HG03039 (cell line): ENCODE results near the gene LRRC4C.

Source experiments
- ATAC-seq: cut with Tn5 transposase; IDR thresholded peaks from one replicate; pipeline ENCODE4 v1.9.1; 2021; ENCODE audit warnings: mild to moderate bottlenecking, moderate library complexity; ENCODE audit not compliant: unreplicated experiment

The LRRC4C gene

DNA sequence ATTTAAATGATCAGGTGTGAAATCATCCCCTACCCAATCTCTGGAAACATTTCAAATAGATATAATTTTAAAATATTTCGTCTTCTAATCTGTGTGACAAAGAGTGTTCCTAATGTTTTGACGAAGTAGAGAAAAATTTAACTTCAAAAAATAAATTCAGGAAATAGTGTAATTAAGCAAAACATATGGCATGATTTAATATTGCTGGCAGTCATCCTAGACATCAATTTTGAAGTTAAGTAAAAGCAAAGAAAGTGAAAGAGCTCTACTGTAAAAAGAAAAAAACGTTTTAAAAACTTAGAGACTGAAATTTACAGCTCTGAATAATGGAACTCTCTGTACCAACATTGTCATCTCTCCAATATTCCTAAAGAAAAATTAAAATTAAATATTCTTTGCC lies 1062.3 kb downstream of the LRRC4C start:
- ATAC-seq: no peak

DNA sequence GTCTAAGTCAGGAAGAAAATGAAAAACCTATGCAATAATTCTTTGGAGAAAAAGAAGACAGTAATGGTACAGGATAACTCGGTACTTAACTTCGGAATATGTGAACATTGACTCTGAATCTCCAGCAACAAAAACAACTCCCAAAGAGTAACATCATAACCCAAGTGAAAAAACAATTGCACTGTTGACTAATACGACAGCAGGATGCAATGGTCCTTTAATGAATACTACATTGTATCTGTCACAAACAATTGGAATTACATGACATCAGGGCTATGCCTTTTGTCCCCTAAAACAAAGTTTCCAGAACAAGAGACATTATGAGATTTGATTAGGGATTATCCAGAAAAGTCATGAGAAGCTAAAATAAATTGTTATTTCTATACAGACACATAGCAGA lies 1065.9 kb downstream of the LRRC4C start:
- ATAC-seq: no peak

DNA sequence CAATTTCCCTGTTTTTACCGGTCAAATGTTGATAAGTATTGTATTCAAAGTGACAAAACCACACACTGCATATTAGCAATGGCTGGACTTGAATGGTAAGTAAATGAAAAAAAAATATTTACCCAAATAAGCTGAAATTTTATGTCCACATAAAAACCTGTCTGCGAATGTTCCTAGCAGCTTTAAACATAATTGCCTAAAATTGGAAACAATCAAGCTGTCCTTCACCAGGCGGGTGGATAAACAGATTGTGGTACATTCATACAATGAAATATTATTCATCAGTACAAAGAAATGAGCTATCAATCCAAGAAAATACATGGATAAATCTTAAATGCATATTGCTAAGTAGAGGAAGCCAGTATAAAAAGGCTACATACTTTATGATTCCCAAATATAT lies 1067.8 kb downstream of the LRRC4C start:
- no peak for ATAC-seq

DNA sequence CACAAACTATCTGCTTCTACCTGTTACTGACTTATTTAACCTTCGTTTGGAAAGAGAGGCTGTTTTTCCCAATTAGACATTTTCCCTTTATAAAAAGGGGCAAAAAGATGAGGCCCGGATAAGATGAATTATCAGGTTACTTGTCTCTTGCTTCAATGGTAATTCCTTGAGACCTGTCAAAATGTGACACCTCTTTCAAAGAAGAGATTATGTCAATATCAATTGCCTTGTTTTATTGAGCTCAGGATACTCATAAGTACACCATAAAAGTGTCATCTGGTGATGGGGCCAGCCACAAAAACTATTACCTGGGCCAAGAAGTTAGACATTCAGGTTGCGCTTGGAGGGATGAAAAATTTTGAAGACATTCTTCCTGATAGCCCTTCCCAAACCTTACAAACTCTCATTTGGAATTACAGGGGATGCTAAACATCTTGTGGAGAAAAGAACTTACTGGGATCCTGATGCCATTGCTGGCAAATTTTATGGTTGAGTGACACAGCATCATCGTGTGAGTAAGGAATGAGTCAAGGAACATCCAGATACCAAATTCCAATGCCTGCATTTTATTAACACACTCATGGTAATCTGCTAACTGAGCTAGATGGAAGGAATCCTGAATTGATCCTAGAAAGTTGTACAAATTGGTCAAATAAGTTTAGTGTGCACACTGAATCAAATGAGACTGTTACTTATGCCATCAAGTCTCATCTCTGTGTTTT lies 1071.2 kb downstream of the LRRC4C start:
- ATAC-seq: no peak

DNA sequence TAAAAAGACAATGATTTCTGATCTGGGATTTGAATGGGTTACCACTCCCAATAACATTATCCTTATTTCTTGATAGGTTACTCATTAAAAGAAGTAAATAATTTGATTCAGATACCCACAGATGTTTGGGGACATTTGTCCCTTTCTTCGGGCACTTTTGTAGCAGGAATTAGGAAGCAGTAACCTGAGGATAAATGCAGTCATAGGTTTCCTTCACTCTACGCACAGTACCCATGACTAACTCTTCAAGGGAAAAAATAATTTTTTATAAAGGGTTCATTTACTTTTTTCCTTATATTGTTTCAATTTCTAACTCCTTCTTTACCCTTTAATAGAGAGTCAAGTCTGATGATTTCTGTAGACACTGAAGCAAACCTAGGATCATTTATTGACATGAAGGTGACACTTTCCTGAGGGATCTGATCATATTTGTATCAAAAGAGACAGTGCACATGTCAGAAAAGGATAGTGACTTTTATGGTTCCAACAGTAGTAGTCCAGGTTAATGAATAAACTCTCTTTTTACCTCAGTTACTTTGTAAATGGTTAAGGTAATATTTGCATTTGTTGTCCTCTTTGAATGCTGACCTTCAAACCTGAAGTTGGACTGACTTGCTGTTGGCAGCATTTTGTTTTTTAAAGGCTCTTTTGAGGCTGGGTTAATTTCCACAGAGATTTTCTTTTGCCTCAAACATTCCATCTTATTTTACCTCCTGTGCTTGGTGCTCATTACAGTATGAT lies 1072.0 kb downstream of the LRRC4C start:
- ATAC-seq: no peak

DNA sequence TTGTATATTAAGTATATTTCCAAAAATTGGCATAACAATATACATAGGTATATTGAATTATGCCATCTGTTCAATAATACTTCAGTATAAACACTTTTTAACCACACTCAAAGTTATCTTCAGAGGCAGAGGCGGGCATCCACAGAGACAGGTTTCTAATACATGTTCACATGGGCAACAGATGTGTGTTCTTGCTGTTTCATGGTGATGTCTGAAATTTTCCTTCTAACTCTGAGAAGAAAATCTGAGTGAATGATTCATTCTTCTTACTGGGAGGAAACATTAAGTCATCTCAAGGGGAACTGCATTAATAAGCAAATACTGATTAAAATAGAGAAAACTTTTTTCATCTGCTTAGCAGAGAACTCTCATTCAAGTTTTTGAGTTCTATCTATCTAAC lies 1074.5 kb downstream of the LRRC4C start:
- ATAC-seq: no peak

DNA sequence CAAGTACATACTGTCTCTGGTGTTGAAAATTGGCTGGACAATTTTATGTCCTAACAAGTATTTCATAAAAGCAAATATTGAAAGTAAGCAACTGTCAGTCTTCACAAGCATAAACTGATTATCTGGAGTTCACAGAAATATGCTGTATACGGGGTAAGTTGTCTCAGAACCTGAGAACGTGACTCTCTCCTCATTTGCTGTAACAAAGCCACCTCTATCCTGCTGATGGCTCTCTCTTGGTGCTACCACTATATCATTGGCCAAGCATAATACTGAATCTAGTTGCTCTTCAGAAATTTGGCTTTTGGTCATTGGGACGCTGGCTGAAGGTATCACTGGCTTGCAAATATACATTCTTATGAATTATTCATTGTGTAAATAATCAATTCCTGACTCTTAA lies 1078.0 kb downstream of the LRRC4C start:
- no peak for ATAC-seq

DNA sequence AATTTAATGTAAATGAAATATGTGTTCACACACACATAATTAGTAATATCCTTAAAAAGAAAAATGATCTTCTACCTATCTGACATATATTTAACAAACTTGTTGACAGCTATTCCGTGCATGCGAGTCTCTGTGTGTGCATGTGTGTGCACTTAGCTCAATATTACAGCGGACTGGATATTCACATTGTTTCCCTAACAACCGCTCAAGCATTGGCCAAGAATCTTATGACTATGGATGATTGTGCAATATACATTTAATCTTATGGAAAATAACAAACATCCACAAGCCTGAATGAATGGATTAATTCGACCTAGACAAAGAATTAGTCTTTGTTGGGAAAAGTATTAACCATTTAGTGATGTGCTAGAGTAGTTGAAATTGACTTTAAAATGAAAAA lies 1078.6 kb downstream of the LRRC4C start:
- ATAC-seq: no peak

DNA sequence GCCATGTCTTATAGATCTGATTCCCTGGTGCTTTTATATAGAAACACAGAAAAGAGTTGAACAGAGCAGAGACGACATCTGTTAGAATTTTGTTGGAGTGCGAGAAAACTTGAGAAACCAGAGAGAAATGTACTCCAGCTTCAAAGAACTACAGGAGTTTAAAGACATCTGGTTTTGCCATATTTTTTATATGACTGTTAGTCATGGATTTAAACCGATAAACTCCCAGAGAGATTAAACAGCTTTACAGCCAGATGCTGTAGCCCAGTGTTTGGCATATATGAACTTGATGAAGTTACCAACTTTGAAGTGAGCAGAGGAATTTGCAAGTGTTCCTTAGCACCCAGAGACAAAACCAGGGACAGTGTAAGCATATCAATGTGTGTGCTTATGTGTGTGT lies 1083.1 kb downstream of the LRRC4C start:
- ATAC-seq: no peak

DNA sequence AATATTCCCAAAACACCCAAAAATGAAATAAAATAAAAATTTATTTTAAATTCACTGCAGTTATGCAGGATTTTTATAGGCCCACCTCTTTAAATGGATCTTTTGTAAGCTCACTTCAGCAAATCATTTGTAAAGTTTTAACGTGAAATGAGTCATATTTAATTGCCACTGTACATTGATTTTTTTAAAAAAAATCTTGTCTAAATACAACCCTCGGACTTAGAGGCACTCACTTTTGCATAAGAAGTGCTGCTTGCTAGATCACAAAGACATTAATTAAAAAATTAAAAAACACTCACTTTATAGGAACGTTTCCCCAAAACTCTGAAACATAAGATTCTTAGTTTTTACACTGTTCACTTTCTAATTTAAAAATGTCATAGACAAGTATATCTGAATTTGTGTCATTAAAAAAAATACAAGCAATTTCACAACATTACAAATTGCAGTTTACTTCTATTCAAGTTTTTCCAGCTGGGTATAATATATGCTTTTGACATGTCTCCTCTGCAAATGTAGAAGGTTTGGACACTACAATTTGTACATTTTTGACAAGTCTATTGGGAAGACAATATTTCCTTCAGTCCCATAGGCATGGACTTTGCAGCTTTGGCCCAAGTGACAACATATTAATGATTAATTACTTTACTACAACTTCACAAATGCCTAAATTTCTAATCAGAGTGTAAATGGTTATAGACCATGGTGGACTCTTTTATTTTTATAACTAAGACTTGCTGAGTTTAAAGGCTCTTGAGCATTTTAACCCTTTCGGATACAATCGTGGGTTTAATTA lies 1088.4 kb downstream of the LRRC4C start:
- no peak for ATAC-seq

DNA sequence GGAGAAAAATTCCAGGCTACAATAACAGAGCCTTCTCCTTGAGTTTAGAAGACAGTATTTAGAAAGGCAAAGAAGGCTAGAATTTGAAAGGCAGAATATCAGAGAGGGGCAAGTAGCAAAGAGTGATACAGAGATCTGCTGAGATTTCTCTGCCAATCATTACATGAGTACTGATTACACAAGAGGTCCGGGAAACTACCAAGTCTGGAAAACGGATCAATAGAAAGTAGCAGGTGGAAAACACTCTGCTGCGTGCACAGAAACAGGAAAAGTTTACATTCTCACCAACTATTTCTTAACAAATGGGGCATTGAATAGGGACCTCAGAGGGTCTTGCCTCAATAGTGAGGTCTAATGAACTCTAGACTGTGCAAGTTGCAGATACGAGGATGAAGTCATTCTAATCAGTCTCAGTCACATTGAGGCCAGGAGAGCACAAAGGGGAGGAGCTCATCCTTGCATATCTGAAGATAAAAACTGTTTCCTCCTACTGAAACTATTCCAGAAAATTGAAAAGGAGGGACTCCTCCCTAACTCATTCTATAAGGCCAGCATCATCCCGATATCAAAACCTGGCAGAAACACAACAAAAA lies 1099.2 kb downstream of the LRRC4C start:
- no peak for ATAC-seq

DNA sequence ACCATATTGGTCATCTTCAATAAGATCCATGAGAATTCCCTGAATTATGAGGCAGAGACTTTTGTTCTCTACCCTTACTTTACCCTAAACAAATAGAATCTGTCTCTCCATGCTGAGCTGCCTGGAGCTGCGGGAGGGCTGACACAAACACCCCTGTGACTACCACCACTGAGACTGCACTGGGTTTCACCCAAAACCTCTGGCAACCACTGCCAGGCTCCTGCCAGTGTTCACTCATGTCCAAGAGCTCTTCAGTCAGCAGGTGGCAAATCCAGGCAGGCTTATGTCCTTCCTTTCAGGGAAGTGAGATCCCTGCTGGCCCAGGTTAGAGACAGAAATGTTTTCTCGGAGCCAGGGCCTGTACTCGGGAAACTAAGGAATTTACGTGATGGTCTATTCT lies 1105.3 kb downstream of the LRRC4C start:
- ATAC-seq: no peak

DNA sequence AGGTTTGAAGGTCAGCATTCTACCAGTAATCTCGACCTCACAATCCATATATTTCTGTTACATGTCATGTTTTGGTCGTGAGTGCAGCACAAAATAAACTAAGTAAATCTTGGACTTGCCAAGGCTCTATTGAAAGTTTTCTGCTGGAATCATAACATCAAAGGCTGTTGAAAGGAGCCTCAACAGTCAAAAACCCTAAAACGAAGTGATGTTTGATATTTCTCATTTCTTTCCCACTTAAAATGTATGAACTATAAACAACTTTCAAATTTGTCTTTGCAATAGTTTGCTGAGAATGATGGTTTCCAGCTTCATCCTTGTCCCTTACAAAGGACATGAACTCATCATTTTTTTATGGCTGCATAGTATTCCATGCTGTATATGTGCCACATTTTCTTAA lies 1118.5 kb downstream of the LRRC4C start:
- no peak for ATAC-seq

DNA sequence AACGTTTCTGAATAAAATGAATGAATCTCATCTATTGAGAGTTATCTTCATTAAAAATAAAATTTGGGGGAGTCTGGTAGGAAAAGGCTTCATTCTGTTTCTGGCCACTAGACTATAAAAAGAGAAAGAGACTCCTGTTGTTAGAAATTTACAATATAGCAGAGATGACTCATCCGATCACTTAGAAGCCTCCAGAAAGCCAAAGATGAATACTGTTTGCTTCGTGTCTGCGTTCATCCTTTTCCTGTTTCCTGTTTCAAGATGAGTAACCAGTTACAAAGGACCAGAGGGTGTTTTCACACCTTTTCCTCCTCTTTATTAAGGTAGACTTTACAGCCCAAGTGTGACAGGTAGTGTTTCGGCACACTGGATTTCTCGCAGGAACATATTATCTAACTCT lies 1120.7 kb downstream of the LRRC4C start:
- ATAC-seq: no peak

DNA sequence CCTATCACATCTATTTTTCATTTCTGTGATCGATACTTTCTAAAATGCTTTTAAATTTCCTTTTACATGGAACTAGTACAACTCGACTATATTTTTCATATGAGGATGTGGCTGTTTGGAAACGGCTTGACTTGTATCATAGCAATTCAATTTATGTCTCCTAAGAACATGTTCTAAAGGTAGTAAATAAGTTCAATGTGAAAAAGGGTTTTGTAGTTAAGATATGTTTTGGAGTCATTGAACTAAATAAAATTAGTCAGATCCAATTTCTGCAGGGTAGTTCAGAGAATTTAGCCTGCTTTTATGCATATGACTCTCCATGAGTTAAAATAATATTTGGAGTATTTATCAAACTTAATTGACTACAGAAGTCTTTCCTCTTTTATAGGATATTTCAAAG lies 1121.4 kb downstream of the LRRC4C start:
- no peak for ATAC-seq

DNA sequence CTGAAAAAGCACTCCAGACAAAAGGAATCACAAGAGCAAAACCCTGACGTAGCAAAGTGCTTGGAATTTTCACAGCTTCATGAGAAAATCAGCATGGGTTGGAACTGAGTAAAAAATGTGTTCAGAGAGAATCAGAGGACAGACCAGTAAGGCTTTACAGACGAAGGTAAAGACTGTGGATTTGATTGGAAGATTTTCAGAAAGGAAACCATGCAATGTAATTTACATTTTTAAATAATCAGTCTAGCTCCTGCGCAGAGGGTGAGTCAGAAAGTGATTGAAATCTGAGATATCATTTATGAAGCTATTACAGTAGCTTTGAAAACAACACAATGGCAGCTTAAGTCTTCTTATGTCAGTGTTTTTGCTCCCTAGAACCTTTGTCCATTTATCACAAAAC lies 1122.3 kb downstream of the LRRC4C start:
- no peak for ATAC-seq

DNA sequence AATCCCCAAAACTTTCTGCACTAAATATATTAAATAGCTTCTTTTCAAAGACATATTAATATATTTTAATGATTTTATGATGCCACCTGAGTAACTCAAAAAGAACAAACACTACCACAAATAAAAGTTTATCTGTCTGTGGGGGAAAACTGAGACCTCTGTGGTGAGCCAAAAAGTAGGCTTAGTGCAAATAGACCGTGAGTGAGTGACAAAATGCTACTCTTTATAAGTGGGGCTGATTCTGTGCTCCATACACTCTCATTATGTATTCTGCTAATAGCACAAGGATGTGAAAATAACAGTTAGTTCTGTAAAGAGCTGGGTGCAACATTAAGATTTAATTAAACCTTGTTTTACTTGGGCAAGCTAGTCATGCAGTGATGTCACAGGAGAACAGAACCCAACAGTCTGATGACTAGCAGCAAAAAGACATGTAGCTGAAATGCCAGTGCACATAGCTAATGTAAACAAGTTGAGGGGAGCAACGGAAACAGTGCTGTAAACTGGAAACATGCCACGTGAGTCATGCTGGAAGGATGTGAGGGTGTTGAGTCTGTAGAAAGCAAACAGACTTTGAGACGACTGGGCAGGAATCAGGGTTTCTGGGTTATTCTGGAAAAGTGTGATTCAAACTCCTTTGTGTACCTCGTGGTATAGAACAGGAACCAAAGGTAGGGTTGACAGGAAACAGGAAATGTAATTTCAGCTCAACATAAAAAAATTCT lies 1130.4 kb downstream of the LRRC4C start:
- no peak for ATAC-seq

DNA sequence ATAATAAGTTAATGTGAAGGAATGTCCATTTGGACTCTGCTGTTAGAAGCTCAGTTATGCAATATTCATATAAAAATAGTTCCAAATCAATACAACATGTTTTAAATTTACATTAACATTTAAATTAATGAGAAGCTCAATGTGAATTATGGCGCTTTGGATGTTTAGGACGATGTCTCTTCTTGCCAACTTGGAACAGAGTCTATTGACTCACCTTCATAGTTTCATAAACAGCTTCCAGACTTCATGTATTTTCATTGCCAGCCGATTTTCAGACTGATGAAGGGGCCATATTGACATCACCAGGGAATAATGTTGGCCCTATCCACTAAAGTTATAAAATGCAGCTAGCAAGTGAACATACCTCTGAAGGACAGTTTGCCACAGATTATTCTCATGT lies 1136.2 kb downstream of the LRRC4C start:
- ATAC-seq: no peak

DNA sequence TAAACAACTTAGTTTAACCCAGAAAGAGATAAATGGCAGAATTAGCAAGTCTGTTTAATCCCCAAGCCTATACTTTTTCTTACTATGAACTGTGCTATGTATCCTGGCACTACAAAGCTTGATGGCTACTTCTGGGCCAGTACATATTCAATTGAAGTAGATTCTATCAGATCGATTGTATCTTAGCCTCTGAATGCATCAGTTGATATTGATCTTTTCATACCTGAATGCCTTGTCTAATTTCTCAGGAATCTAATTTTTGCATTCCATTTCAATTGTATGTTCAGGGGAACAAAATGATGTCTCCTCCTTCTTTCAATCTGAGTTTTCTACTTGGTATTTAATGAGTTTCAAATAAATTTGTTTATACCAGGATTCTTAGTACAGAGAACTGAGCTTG lies 1137.9 kb downstream of the LRRC4C start:
- ATAC-seq: no peak

DNA sequence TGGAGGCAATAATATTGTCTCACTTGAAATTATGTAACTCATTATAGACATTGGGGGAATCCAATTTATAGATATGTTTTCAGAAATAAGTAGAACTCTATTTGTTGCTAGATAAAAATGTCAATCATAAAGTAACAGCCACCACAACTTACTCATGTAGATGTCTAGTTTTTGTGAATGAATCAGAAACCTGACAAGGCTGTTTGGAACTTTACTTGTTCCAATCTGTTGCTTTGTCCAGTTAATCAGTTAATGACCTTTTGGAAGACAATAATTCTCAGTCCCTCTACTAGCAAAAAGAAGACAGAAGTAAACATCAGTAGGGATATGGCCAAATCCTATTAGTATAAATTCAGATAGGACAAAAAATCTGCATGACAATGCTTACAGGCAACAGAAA lies 1143.3 kb downstream of the LRRC4C start:
- no peak for ATAC-seq

DNA sequence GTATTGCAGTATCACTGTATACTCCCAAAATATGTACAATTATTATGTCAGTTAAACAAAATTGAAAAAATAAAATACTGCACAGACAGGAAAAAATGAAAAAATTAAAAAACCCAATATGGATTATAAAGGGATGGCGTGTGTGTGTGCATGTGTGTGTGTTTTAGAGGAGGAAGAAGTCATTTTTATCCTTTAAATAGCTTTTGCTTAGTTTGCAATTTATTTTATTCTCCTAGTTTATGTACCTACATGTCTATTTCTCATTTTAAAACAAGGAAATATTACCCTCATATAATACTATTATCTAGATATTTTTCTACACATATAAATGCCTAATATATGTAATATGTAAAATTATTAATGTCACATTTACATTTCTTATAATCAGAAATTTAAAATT lies 1144.3 kb downstream of the LRRC4C start:
- no peak for ATAC-seq
